Type B pancreatic cell (in vitro differentiated cells): Measurements from ENCODE around the gene NAT14. TPM values are rescaled to one million over a fixed set of nuclear protein-coding genes. Genes with fewer than 3 reads are reported as not detected.

Experiments
- DNase-seq: peaks from one replicate; pipeline ENCODE4 v3.0.0; 2021; ENCODE audit warnings: mixed read lengths; ENCODE audit not compliant: unreplicated experiment; ENCODE audit errors: extremely low spot score
- H3K27ac Mint-ChIP-seq: 2 replicates; pipeline ENCODE4 v1.8.0; 2021; ENCODE audit warnings: mild to moderate bottlenecking, mixed read lengths
- H3K27me3 Mint-ChIP-seq: 2 replicates; pipeline ENCODE4 v1.8.0; 2021; ENCODE audit warnings: mixed read lengths
- H3K36me3 Mint-ChIP-seq: 2 replicates; pipeline ENCODE4 v1.8.0; 2021; ENCODE audit warnings: mixed read lengths
- H3K4me1 Mint-ChIP-seq: one replicate; pipeline ENCODE4 v1.8.0; 2021; ENCODE audit warnings: mixed read lengths; ENCODE audit not compliant: unreplicated experiment
- H3K4me3 Mint-ChIP-seq: 2 replicates; pipeline ENCODE4 v1.8.0; 2021; ENCODE audit warnings: mild to moderate bottlenecking, mixed read lengths
- H3K9me3 Mint-ChIP-seq: 2 replicates; pipeline ENCODE4 v1.8.0; 2021; ENCODE audit warnings: mixed read lengths
- CTCF ChIP-seq: fragments of 200-600 bp; sonication (generic); conservative IDR thresholded peaks from 2 replicates; pipeline ENCODE4 v1.5.0; 2021; ENCODE audit warnings: antibody characterized with exemption, mild to moderate bottlenecking
- total RNA-seq: library from RNA; stranded (reverse); gene quantifications from 2 replicates; pipeline ENCODE4 v1.2.1, GENCODE V29; 2021; ENCODE audit warnings: low replicate concordance

NAT14 gene
- total RNA-seq, 1 donor from 2014 or later = 64.3 TPM

GRCh38 chr19:55481794-55482155 lies 3.2 kb upstream of the NAT14 start:
- TF ChIP-seq CTCF = no peak
- no peak for DNase-seq

DNA sequence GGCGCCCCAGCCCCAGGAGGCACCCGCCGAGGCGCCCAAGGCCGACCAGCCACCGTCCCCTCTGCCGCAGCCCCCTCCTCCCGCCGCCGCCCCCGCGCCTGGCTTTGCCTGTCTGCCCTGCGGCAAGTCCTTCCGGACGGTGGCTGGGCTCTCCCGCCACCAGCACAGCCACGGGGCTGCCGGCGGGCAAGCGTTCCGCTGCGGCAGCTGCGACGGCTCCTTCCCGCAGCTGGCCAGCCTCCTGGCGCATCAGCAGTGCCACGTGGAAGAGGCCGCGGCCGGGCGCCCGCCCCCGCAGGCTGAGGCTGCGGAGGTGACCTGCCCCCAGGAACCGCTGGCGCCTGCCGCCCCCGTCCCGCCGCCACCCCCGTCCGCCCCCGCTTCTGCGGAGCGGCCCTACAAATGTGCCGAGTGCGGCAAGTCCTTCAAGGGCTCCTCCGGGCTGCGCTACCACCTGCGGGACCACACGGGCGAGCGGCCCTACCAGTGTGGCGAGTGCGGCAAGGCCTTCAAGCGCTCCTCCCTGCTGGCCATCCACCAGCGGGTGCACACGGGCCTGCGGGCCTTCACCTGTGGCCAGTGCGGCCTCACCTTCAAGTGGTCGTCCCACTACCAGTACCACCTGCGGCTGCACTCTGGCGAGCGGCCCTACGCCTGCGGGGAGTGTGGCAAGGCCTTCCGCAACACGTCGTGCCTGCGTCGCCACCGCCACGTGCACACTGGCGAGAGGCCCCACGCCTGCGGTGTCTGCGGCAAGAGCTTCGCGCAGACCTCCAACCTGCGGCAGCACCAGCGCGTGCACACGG lies 2.6 kb upstream of the NAT14 start:
- no peak for DNase-seq
- H3K27me3 Mint-ChIP-seq = no peaks in the 10 kb centered on the region
- no peaks in the 10 kb centered on the region for H3K9me3 Mint-ChIP-seq
- TF ChIP-seq CTCF = no peak
- H3K4me3 Mint-ChIP-seq = no peak overlapping the region
- peaks cover 34% of the 10 kb centered on the region for H3K4me1 Mint-ChIP-seq
- H3K27ac Mint-ChIP-seq = no peak overlapping the region
- H3K36me3 Mint-ChIP-seq = no peaks in the 10 kb centered on the region

More at GRCh38 chr19:55481794-55482155, 3.2 kb upstream of the NAT14 start:
- H3K27me3 Mint-ChIP-seq = no peaks in the 10 kb centered on the region
- no peaks in the 10 kb centered on the region for H3K9me3 Mint-ChIP-seq
- no peak overlapping the region for H3K4me3 Mint-ChIP-seq
- H3K36me3 Mint-ChIP-seq = no peaks in the 10 kb centered on the region
- peaks cover 29% of the 10 kb centered on the region for H3K4me1 Mint-ChIP-seq
- no peak overlapping the region for H3K27ac Mint-ChIP-seq

DNA sequence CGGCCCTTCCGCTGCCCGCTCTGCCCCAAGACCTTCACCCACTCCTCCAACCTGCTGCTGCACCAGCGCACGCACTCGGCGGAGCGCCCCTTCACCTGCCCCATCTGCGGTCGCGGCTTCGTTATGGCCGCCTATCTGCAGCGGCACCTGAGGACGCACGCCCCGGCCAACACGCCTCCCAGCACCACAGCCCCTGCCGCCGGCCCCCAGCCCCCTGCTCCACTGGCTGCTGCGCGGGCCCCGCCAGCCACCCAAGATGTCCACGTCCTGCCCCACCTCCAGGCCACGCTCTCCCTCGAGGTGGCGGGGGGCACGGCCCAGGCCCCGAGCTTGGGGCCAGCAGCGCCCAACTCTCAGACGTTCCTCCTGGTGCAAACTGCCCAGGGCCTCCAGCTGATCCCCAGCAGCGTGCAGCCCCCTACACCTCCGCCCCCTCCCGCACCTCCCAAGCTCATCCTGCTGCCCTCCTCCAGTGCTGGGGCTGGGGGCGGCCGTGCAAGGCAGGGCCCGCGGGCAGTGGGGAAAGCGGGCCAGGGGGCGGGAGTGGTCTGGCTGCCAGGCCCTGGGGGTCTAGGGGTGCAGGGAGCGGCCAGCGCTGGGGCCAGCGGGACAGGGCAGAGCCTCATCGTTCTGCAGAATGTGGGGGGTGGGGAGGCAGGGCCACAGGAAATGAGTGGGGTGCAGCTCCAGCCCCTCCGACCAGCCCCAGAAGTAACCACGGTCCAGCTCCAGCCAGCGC lies 1.9 kb upstream of the NAT14 start:
- DNase-seq = no peak
- no peak overlapping the region for H3K27ac Mint-ChIP-seq
- peaks cover 32% of the 10 kb centered on the region for H3K4me1 Mint-ChIP-seq
- no peak for TF ChIP-seq CTCF
- H3K9me3 Mint-ChIP-seq = no peaks in the 10 kb centered on the region
- no peaks in the 10 kb centered on the region for H3K36me3 Mint-ChIP-seq
- H3K27me3 Mint-ChIP-seq = no peaks in the 10 kb centered on the region
- H3K4me3 Mint-ChIP-seq = no peak overlapping the region

DNA sequence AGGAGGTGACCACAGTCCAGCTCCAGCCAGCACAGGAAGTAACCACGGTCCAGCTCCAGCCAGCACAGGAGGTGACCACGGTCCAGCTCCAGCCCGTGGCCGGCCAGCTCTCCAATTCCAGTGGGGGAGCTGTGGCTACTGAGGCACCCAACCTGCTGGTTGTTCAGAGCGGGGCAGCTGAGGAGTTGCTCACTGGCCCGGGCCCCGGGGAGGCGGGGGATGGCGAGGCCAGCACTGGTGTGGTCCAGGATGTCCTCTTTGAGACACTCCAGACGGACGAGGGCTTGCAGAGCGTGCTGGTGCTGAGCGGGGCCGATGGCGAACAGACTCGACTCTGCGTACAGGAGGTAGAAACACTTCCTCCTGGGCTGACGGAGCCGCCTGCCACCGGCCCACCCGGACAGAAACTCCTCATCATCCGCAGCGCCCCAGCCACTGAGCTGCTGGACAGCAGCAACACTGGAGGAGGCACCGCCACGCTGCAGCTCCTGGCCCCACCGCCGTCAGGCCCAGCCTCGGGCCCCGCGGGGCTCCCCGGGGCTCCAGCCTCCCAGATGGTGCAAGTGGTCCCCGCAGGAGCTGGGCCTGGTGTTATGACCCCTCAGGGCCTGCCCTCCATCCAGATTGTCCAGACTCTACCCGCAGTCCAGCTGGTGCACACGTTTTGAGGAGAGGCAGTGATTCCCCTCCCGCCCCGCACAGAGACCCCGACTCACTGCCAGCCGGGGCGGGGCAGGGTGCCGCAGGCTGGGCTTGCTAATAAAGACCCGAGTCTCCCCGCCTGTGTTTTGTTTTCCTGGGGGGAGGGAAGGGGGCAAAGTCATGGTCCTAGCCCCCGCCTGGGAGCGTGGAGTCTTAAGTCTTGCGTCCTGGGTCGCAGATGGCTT lies 1.0 kb upstream of the NAT14 start:
- no peak for DNase-seq
- Mint-ChIP-seq H3K36me3 (no peaks in the 10 kb centered on the region), H3K4me3 (peak overlapping the region; percentile 87), H3K4me1 (peaks cover 24% of the 10 kb centered on the region), H3K27ac (no peak overlapping the region), H3K9me3 (no peaks in the 10 kb centered on the region), H3K27me3 (no peaks in the 10 kb centered on the region)
- no peak for TF ChIP-seq CTCF

GRCh38 chr19:55485439-55486011 lies 537 bp downstream of the NAT14 start:
- peak overlapping the region; percentile 86 for H3K27ac Mint-ChIP-seq
- H3K9me3 Mint-ChIP-seq = no peaks in the 10 kb centered on the region
- H3K4me3 Mint-ChIP-seq = peak overlapping the region; percentile 87
- no peaks in the 10 kb centered on the region for H3K36me3 Mint-ChIP-seq
- no peak for DNase-seq
- H3K27me3 Mint-ChIP-seq = no peaks in the 10 kb centered on the region
- peaks cover 14% of the 10 kb centered on the region for H3K4me1 Mint-ChIP-seq
- TF ChIP-seq CTCF = no peak
